Esophagus squamous epithelium (tissue), 4 donors: ENCODE results near the gene PRKN.

Source experiments
- POLR2A ChIP-seq, 4 donors: fragments of 450-650 bp; IDR thresholded peaks; one replicate each; pipeline ENCODE4 v1.6.1; 2017; ENCODE audit warnings: antibody characterized with exemption in 4 of 4, mild to moderate bottlenecking in 4 of 4, moderate library complexity in 3 of 4
- TF ChIP-seq, protein P1 (sequence below), 6 experiments: fragments of 450-650 bp in 4 of 6; fragments of 200-600 bp in 2 of 6; sonication (generic) in 2 of 6; IDR thresholded peaks; one replicate each; pipeline ENCODE4 v1.5.1; 2016 to 2019; ENCODE audit warnings: antibody characterized with exemption in 6 of 6, mild to moderate bottlenecking in 4 of 6, moderate library complexity in 4 of 6

DNA sequence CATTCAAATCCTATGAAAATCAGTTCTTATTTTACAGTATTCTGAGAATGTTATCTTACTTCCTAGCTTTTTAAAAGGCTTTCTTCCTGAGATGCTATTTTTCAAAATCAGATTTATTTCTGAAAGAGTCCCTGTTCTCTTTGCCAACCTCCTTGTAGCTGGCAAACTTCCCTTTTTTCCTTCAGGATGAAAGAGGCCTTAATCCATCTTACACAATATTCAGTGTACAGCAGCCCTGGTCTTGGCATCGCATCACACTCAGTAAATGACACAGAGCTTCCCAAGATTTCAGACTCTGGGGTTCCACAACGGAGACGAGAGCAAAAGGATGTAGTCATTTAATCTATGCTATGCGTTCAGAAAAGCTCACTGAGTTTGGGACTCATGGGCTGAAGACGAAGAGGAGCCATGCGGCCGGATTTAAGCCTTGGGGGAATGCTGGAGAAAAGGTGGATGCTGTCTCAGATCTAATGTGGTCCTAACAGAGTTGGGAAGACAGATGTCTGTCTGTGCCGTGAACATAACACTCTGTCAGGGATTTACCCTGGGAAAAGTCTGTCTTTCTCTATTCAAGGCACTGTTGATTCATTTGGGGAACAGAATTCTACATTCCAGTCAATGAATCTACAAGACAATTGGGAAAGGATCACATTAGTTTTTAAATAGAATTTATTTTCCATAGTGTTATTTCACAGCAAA lies 837.3 kb downstream of the PRKN start:
- TF ChIP-seq, protein P1, sequence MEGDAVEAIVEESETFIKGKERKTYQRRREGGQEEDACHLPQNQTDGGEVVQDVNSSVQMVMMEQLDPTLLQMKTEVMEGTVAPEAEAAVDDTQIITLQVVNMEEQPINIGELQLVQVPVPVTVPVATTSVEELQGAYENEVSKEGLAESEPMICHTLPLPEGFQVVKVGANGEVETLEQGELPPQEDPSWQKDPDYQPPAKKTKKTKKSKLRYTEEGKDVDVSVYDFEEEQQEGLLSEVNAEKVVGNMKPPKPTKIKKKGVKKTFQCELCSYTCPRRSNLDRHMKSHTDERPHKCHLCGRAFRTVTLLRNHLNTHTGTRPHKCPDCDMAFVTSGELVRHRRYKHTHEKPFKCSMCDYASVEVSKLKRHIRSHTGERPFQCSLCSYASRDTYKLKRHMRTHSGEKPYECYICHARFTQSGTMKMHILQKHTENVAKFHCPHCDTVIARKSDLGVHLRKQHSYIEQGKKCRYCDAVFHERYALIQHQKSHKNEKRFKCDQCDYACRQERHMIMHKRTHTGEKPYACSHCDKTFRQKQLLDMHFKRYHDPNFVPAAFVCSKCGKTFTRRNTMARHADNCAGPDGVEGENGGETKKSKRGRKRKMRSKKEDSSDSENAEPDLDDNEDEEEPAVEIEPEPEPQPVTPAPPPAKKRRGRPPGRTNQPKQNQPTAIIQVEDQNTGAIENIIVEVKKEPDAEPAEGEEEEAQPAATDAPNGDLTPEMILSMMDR (IDR thresholded peaks at IDR 0.05) = no peak
- TF ChIP-seq POLR2A (IDR thresholded peaks at IDR 0.05) = no peak
